Fibroblast of lung (primary cell): ENCODE measurements around the gene GPC6. TPM values are rescaled to one million over a fixed set of nuclear protein-coding genes. Genes with fewer than 3 reads are reported as not detected.

Experiments used
- DNase-seq, 2 donors: peaks; one replicate each; pipeline versions ENCODE4 v3.0.0 to v3.0.0-alpha.2; 2010; ENCODE audit warnings: low read depth in 2 of 2
- H2AFZ ChIP-seq: 2 replicates; pipeline ENCODE4 v1.5.1; 2012; ENCODE audit warnings: low read length, control low read depth, inconsistent platforms
- H3K27ac ChIP-seq: 2 replicates; pipeline ENCODE4 v1.5.1; 2011; ENCODE audit warnings: low read length, control low read depth; ENCODE audit not compliant: insufficient read depth
- H3K27me3 ChIP-seq: 2 replicates; pipeline ENCODE4 v1.5.1; 2011; ENCODE audit warnings: mild to moderate bottlenecking, low read length; ENCODE audit not compliant: control insufficient read depth, insufficient read depth
- H3K36me3 ChIP-seq: 2 replicates; pipeline ENCODE4 v1.5.1; 2011; ENCODE audit warnings: low read length; ENCODE audit not compliant: control insufficient read depth, insufficient read depth
- H3K4me1 ChIP-seq: 2 replicates; pipeline ENCODE4 v1.5.1; 2011; ENCODE audit warnings: low read length; ENCODE audit not compliant: control insufficient read depth, insufficient read depth; ENCODE audit errors: extremely low read depth
- H3K4me2 ChIP-seq: 2 replicates; pipeline ENCODE4 v1.5.1; 2011; ENCODE audit warnings: low read length, control low read depth; ENCODE audit not compliant: insufficient read depth; ENCODE audit errors: extremely low read depth
- H3K4me3 ChIP-seq, 4 experiments: fragments of 200-600 bp in 1 of 4; sonication (generic) in 1 of 4; replicated peaks in 1 of 4; 2 replicates each; pipeline ENCODE4 v1.5.1; 2011 to 2016; ENCODE audit warnings: low read length in 4 of 4, low read depth in 3 of 4, mild to moderate bottlenecking in 3 of 4, control low read depth in 2 of 4, inconsistent platforms in 1 of 4, mixed read lengths in 1 of 4; ENCODE audit not compliant: insufficient read depth in 1 of 4; ENCODE audit errors: control extremely low read depth in 1 of 4
- H3K79me2 ChIP-seq: 2 replicates; pipeline ENCODE4 v1.5.1; 2012; ENCODE audit warnings: mild to moderate bottlenecking, low read length, inconsistent platforms; ENCODE audit not compliant: control insufficient read depth, insufficient read depth
- H3K9ac ChIP-seq: 2 replicates; pipeline ENCODE4 v1.5.1; 2011; ENCODE audit warnings: mild to moderate bottlenecking, low read length, control low read depth; ENCODE audit not compliant: insufficient read depth
- H3K9me3 ChIP-seq: 2 replicates; pipeline ENCODE4 v1.5.1; 2012; ENCODE audit warnings: low read depth, low read length; ENCODE audit not compliant: control insufficient read depth, insufficient read depth
- H4K20me1 ChIP-seq: 2 replicates; pipeline ENCODE4 v1.5.1; 2011; ENCODE audit warnings: low read length; ENCODE audit not compliant: control insufficient read depth, insufficient read depth; ENCODE audit errors: extremely low read depth
- CTCF ChIP-seq, 2 donors: IDR thresholded peaks in 1 of 2; conservative IDR thresholded peaks in 1 of 2; 1 replicate in 1 of 2; 2 replicates in 1 of 2; pipeline ENCODE4 v1.5.1; 2011 to 2012; ENCODE audit warnings: low read length in 2 of 2, control low read depth in 1 of 2, inconsistent platforms in 1 of 2, low read depth in 1 of 2, mild to moderate bottlenecking in 1 of 2
- EZH2 ChIP-seq: IDR thresholded peaks from 2 replicates; pipeline ENCODE4 v1.5.1; 2012; ENCODE audit warnings: low read length, control low read depth, mild to moderate bottlenecking; ENCODE audit errors: missing control alignments
- polyA plus RNA-seq, 2 donors: library from polyadenylated mRNA; depleted of rRNA in 1 of 2; stranded (reverse) in 1 of 2; unstranded in 1 of 2; fragments of >200 nt; gene quantifications; 2 replicates each; pipeline ENCODE4 v1.2.1, GENCODE V29; 2011 to 2012; ENCODE audit warnings: missing spikeins in 1 of 2
- total RNA-seq: library from RNA; depleted of rRNA; stranded (reverse); fragments of >200 nt; gene quantifications from 2 replicates; pipeline ENCODE4 v1.2.1, GENCODE V29; 2014

The GPC6 gene
- total and polyA plus RNA-seq, 2 donors (not counting 1 experiment from before 2014, with no cell fraction given): 11.2 to 33.7 TPM

- Histone ChIP-seq H3K27ac (no peak overlapping the region), H3K27me3 (no peaks in the 10 kb centered on the region), H3K9me3 (no peaks in the 10 kb centered on the region), H3K36me3 (no peaks in the 10 kb centered on the region), H2AFZ (no peak overlapping the region), H3K4me1 (no peaks in the 10 kb centered on the region), H3K9ac (no peak overlapping the region), H3K4me2 (no peak overlapping the region), H3K4me3 (no peak overlapping the region), H3K79me2 (no peaks in the 10 kb centered on the region), H4K20me1 (no peaks in the 10 kb centered on the region)
- DNase-seq: no peak
- TF ChIP-seq EZH2: no peak
- TF ChIP-seq CTCF (conservative IDR thresholded peaks at IDR 0.05 in 1 of 2, IDR thresholded peaks at IDR 0.05 in 1 of 2; ENCODE audit: low read depth in 1 of 2, low read length in 2 of 2): no peak
Observed at GRCh38 chr13:93279982-93280381, 53.4 kb downstream of the GPC6 start.

- no peak overlapping the region for H3K9ac ChIP-seq
- H3K79me2 ChIP-seq: no peaks in the 10 kb centered on the region
- H3K4me1 ChIP-seq: no peaks in the 10 kb centered on the region
- no peaks in the 10 kb centered on the region for H3K9me3 ChIP-seq
- no peaks in the 10 kb centered on the region for H3K36me3 ChIP-seq
- DNase-seq: no peak
- no peak overlapping the region for H3K4me3 ChIP-seq
- no peak overlapping the region for H3K4me2 ChIP-seq
- no peaks in the 10 kb centered on the region for H4K20me1 ChIP-seq
- no peak overlapping the region for H2AFZ ChIP-seq
- no peak overlapping the region for H3K27ac ChIP-seq
- no peaks in the 10 kb centered on the region for H3K27me3 ChIP-seq
- TF ChIP-seq CTCF (conservative IDR thresholded peaks at IDR 0.05 in 1 of 2, IDR thresholded peaks at IDR 0.05 in 1 of 2; ENCODE audit: low read depth in 1 of 2, low read length in 2 of 2): no peak
- no peak for TF ChIP-seq EZH2
Observed at GRCh38 chr13:93280688-93281087, 54.1 kb downstream of the GPC6 start.

- H3K4me3 ChIP-seq: no peak overlapping the region
- H3K36me3 ChIP-seq: no peaks in the 10 kb centered on the region
- no peak for TF ChIP-seq EZH2
- H3K9me3 ChIP-seq: no peaks in the 10 kb centered on the region
- no peak overlapping the region for H3K4me2 ChIP-seq
- no peaks in the 10 kb centered on the region for H3K27me3 ChIP-seq
- no peak overlapping the region for H3K9ac ChIP-seq
- H3K79me2 ChIP-seq: no peaks in the 10 kb centered on the region
- H4K20me1 ChIP-seq: no peaks in the 10 kb centered on the region
- DNase-seq: no peak
- no peaks in the 10 kb centered on the region for H3K4me1 ChIP-seq
- H3K27ac ChIP-seq: no peak overlapping the region
- no peak overlapping the region for H2AFZ ChIP-seq
Observed at GRCh38 chr13:93283255-93283654, 56.6 kb downstream of the GPC6 start.
